Adrenal gland (tissue), 12 donors: ENCODE measurements around the gene LAPTM4A. TPM values are rescaled to one million over a fixed set of nuclear protein-coding genes. Genes with fewer than 3 reads are reported as not detected.
A peak's percentile ranks its signal among the peaks of the same experiment; 100 is the strongest.
"Not testable (repeated sequence)": the region's sequence is repeated elsewhere in the genome, so short reads cannot be mapped to it uniquely, and the experiment has no call there.

Source experiments
- DNase-seq, 7 donors: peaks; one replicate each; pipeline ENCODE4 v3.0.0-alpha.2; 2019 to 2020
- H3K27ac ChIP-seq, 5 donors: fragments of 200-600 bp; sonication (generic) in 4 of 5; 1 replicate in 3 of 5; 2 replicates in 2 of 5; pipeline versions ENCODE4 v1.5.1 to v1.8.0; 2016 to 2020; ENCODE audit warnings: mild to moderate bottlenecking in 1 of 5
- H3K27me3 ChIP-seq: fragments of 200-600 bp; 2 replicates; pipeline ENCODE4 v1.8.0; 2021
- H3K36me3 ChIP-seq, 2 donors: fragments of 200-600 bp; replicated peaks in 1 of 2; 1 replicate in 1 of 2; 2 replicates in 1 of 2; pipeline versions ENCODE4 v1.5.1 to v1.8.0; 2018 to 2022
- H3K4me1 ChIP-seq, 2 donors: fragments of 200-600 bp; replicated peaks in 1 of 2; 1 replicate in 1 of 2; 2 replicates in 1 of 2; pipeline versions ENCODE4 v1.5.1 to v1.8.0; 2018 to 2021
- H3K4me3 ChIP-seq, 4 donors: fragments of 200-600 bp; sonication (generic) in 3 of 4; one replicate each; pipeline ENCODE4 v1.5.1; 2016 to 2018
- H3K9me3 ChIP-seq, 3 donors: fragments of 200-600 bp; sonication (generic) in 1 of 3; replicated peaks in 1 of 3; 1 replicate in 2 of 3; 2 replicates in 1 of 3; pipeline versions ENCODE4 v1.5.1 to v1.8.0; 2016 to 2021
- CTCF ChIP-seq, 6 experiments: fragments of 450-650 bp in 4 of 6; fragments of 200-600 bp in 2 of 6; sonication (generic) in 1 of 6; IDR thresholded peaks; 1 replicate in 5 of 6; 2 replicates in 1 of 6; pipeline versions ENCODE4 v1.5.1 to v1.8.0; 2016 to 2021; ENCODE audit warnings: antibody characterized with exemption in 6 of 6, mild to moderate bottlenecking in 2 of 6, moderate library complexity in 1 of 6
- POLR2A ChIP-seq, 2 donors: fragments of 450-650 bp; IDR thresholded peaks; one replicate each; pipeline ENCODE4 v1.6.1; 2017; ENCODE audit warnings: antibody characterized with exemption in 2 of 2, mild to moderate bottlenecking in 2 of 2, moderate library complexity in 1 of 2
- WGBS, 4 donors: extraction: QIAGEN DNeasy Blood & Tissue Kit in 2 of 4; methylation state at CpG; one replicate each; pipeline versions ENCODE4 v1.1.5 to v1.1.7; 2013 to 2017; 5-methylcytosine and 5-hydroxymethylcytosine counted together
- intact Hi-C, 2 donors: fragments of 100-400 bp; cut with DNase I; formaldehyde crosslinking; loops; one replicate each; pipeline versions ENCODE4 v1.14.1 to v1.15.0; 2022 to 2023
- polyA plus RNA-seq, 3 donors: library from polyadenylated mRNA; stranded (reverse); fragments of 200-250 nt in 2 of 3; fragments of 350-450 nt in 1 of 3; fragmentation: Illumina TruSeq in 1 of 3; extraction: RNeasy Lipid Tissue Mini Kit (QIAGEN cat#74804) in 1 of 3; gene quantifications; one replicate each; pipeline ENCODE4 v1.2.3, GENCODE V29; 2013 to 2014
- total RNA-seq, 9 donors: library from RNA; depleted of rRNA in 4 of 9; stranded (reverse); fragments of >200 nt in 4 of 9; fragments of 120-200 nt in 1 of 9; fragmentation: NEBNext Ultra II Directional in 1 of 9; extraction: Animal tissue kit (Norgen Biotek cat#: 25700) in 1 of 9; gene quantifications; one replicate each; pipeline versions ENCODE4 v1.1.0 to v1.2.4, GENCODE V29; 2013 to 2023
- donor health status: healthy with polysubstance abuse.
- donor health status: Bipolar disorder and iron deficiency.
- donor health status: DM: yes; HTN: yes; CAD: no.
- donor health status: DM: no; HTN: no; CAD: no.
- donor health status: DM: no; HTN: no; CAD: no.
- donor health status: DM: yes; HTN: yes; CAD: no.

The LAPTM4A gene
- total and polyA plus RNA-seq, 12 donors: 58.8 to 684 (median 229) TPM

GRCh38 chr2:20080428-20080827, 29.0 kb upstream of the LAPTM4A start:
- no peak for TF ChIP-seq CTCF (IDR thresholded peaks at IDR 0.05)
- no peak for TF ChIP-seq POLR2A (IDR thresholded peaks at IDR 0.05)
- Histone ChIP-seq H3K4me3 (no peak overlapping the region), H3K9me3 (no peaks in the 10 kb centered on the region), H3K4me1 (no peaks in the 10 kb centered on the region), H3K27ac (no peak overlapping the region), H3K27me3 (no peaks in the 10 kb centered on the region), H3K36me3 (no peaks in the 10 kb centered on the region)
- intact Hi-C loops: no loop called here
- 85 to 87% (median 86%) methylated on average over 9 to 10 of the region's 10 CpGs for WGBS, 4 donors
- no peak for DNase-seq

GRCh38 chr2:20079546-20080115, 28.2 kb upstream of the LAPTM4A start:
- H3K27ac ChIP-seq: no peak overlapping the region
- no peaks in the 10 kb centered on the region for H3K4me1 ChIP-seq
- no peak overlapping the region for H3K4me3 ChIP-seq
- H3K9me3 ChIP-seq: no peaks in the 10 kb centered on the region
- no peak for DNase-seq
- intact Hi-C loops: no loop called here
- 82 to 95% (median 83%) methylated on average over 3 to 6 of the region's 6 CpGs for WGBS, 4 donors
- H3K27me3 ChIP-seq: no peaks in the 10 kb centered on the region
- no peaks in the 10 kb centered on the region for H3K36me3 ChIP-seq
- no peak for TF ChIP-seq POLR2A (IDR thresholded peaks at IDR 0.05)

- intact Hi-C loops: no loop called here
These were observed 26.0 kb upstream of the LAPTM4A start for GRCh38 chr2:20077411-20077940.

GRCh38 chr2:20076757-20077156, 25.3 kb upstream of the LAPTM4A start:
- Histone ChIP-seq H3K4me1 (peaks cover 12 to 16% of the 10 kb centered on the region in 2 donors), H3K36me3 (no peaks in the 10 kb centered on the region), H3K9me3 (no peaks in the 10 kb centered on the region), H3K27me3 (no peaks in the 10 kb centered on the region), H3K27ac (no peak overlapping the region), H3K4me3 (no peak overlapping the region)
- 82 to 92% (median 89%) methylated on average over 5 to 6 of the region's 6 CpGs for WGBS, 4 donors
- DNase-seq: no peak
- TF ChIP-seq CTCF (IDR thresholded peaks at IDR 0.05) (no peak), POLR2A (IDR thresholded peaks at IDR 0.05) (no peak)
- intact Hi-C loops: no loop called here

More at GRCh38 chr2:20077411-20077940, 26.0 kb upstream of the LAPTM4A start:
- no peak overlapping the region for H3K4me3 ChIP-seq
- TF ChIP-seq POLR2A (IDR thresholded peaks at IDR 0.05): no peak
- no peak for TF ChIP-seq CTCF (IDR thresholded peaks at IDR 0.05)
- no peaks in the 10 kb centered on the region for H3K27me3 ChIP-seq
- no peak overlapping the region for H3K27ac ChIP-seq
- peaks cover 4 to 10% of the 10 kb centered on the region in 2 donors for H3K4me1 ChIP-seq
- no peaks in the 10 kb centered on the region for H3K9me3 ChIP-seq
- DNase-seq: no peak
- no peaks in the 10 kb centered on the region for H3K36me3 ChIP-seq
- 88 to 93% (median 91%) methylated on average over 4 of the region's 4 CpGs for WGBS, 4 donors

- H3K4me1 ChIP-seq: peaks cover 17 to 22% of the 10 kb centered on the region in 2 donors
- WGBS, 4 donors: 41 to 48% (median 48%) methylated on average over 8 of the region's 8 CpGs
- H3K4me3 ChIP-seq: no peak overlapping the region
- H3K27ac ChIP-seq: peak overlapping the region in 2 of 5 donors; percentile 50 to 71
- H3K9me3 ChIP-seq: no peaks in the 10 kb centered on the region
- intact Hi-C loops: no loop called here
- no peaks in the 10 kb centered on the region for H3K27me3 ChIP-seq
- H3K36me3 ChIP-seq: no peaks in the 10 kb centered on the region
- no peak for DNase-seq
- TF ChIP-seq POLR2A (IDR thresholded peaks at IDR 0.05) (no peak), CTCF (IDR thresholded peaks at IDR 0.05) (no peak)
These were observed 23.5 kb upstream of the LAPTM4A start for GRCh38 chr2:20074901-20075300.

- peak overlapping the region in 3 of 5 donors; percentile 37 to 71 (median 50) for H3K27ac ChIP-seq
- DNase-seq: peak; percentile 47 to 87 (median 77)
- H3K36me3 ChIP-seq, H3K4me3 ChIP-seq, H3K27me3 ChIP-seq, H3K9me3 ChIP-seq, intact Hi-C loops: not testable (repeated sequence)
- 36 to 53% (median 46%) methylated on average over 7 to 9 of the region's 9 CpGs for WGBS, 4 donors
- peaks cover 17 to 22% of the 10 kb centered on the region in 2 donors for H3K4me1 ChIP-seq
These were observed 22.7 kb upstream of the LAPTM4A start for GRCh38 chr2:20074046-20074648.
